WERI-Rb-1 (cell line): ENCODE data around the gene CDH4.

Experiments used
- DNase-seq: peaks from one replicate; pipeline ENCODE4 v3.0.0-alpha.2; 2020
- H3K27ac ChIP-seq: fragments of 250-450 bp; sonication (Bioruptor Pico); 2 replicates; pipeline ENCODE4 v1.5.1; 2020; ENCODE audit warnings: mild to moderate bottlenecking, moderate library complexity
- H3K27me3 ChIP-seq: fragments of 250-450 bp; sonication (Bioruptor Pico); 2 replicates; pipeline ENCODE4 v1.5.1; 2021; ENCODE audit warnings: mild to moderate bottlenecking, low read depth, moderate library complexity; ENCODE audit not compliant: insufficient read depth, severe bottlenecking
- H3K36me3 ChIP-seq: fragments of 250-450 bp; sonication (Bioruptor Pico); 2 replicates; pipeline ENCODE4 v1.5.1; 2020; ENCODE audit warnings: mild to moderate bottlenecking, moderate library complexity
- H3K4me3 ChIP-seq: 2 replicates; pipeline ENCODE4 v1.5.1; 2011; ENCODE audit warnings: low read depth, mild to moderate bottlenecking, control low read depth, low read length
- H3K9me3 ChIP-seq: fragments of 250-450 bp; sonication (Bioruptor Pico); 2 replicates; pipeline ENCODE4 v1.5.1; 2021; ENCODE audit warnings: mild to moderate bottlenecking, moderate library complexity; ENCODE audit not compliant: severe bottlenecking
- TF ChIP-seq, protein P1 (sequence below): IDR thresholded peaks from 2 replicates; pipeline ENCODE4 v1.5.1; 2011; ENCODE audit warnings: low read depth, mild to moderate bottlenecking, control low read depth, inconsistent platforms, low read length

The CDH4 gene

DNA sequence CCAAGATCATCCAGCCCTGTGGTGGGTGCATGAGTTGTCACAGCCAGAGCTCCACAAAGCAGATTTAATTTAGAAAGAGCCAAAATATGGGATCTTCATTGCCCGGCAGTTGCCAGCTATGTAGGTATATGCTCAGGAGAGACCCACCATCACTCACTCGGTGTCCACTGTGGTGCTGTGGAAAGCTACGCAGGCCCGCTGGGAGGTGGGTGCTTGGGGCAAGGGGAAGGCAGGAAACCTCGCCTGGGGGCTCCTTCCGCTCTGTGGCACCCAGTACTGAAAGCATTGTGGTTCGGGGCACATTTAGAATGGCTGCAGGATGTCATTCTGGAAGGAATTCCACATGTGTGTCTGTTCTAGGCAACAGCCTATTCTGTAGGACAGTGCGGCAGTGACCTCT, 553.7 kb downstream of the CDH4 start:
- H3K27ac ChIP-seq = no peak overlapping the region
- TF ChIP-seq, protein P1, sequence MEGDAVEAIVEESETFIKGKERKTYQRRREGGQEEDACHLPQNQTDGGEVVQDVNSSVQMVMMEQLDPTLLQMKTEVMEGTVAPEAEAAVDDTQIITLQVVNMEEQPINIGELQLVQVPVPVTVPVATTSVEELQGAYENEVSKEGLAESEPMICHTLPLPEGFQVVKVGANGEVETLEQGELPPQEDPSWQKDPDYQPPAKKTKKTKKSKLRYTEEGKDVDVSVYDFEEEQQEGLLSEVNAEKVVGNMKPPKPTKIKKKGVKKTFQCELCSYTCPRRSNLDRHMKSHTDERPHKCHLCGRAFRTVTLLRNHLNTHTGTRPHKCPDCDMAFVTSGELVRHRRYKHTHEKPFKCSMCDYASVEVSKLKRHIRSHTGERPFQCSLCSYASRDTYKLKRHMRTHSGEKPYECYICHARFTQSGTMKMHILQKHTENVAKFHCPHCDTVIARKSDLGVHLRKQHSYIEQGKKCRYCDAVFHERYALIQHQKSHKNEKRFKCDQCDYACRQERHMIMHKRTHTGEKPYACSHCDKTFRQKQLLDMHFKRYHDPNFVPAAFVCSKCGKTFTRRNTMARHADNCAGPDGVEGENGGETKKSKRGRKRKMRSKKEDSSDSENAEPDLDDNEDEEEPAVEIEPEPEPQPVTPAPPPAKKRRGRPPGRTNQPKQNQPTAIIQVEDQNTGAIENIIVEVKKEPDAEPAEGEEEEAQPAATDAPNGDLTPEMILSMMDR = no peak
- H3K4me3 ChIP-seq = no peak overlapping the region
- H3K9me3 ChIP-seq = no peaks in the 10 kb centered on the region
- peaks cover 100% of the 10 kb centered on the region for H3K27me3 ChIP-seq
- no peak for DNase-seq
- no peaks in the 10 kb centered on the region for H3K36me3 ChIP-seq

GRCh38 chr20:61806314-61806713, 554.3 kb downstream of the CDH4 start:
- no peak overlapping the region for H3K27ac ChIP-seq
- peaks cover 100% of the 10 kb centered on the region for H3K27me3 ChIP-seq
- DNase-seq = no peak
- no peak overlapping the region for H3K4me3 ChIP-seq
- no peaks in the 10 kb centered on the region for H3K9me3 ChIP-seq
- TF ChIP-seq, protein P1 = no peak
- no peaks in the 10 kb centered on the region for H3K36me3 ChIP-seq

GRCh38 chr20:61806995-61807394, 554.9 kb downstream of the CDH4 start:
- no peak overlapping the region for H3K4me3 ChIP-seq
- peaks cover 100% of the 10 kb centered on the region for H3K27me3 ChIP-seq
- H3K27ac ChIP-seq = no peak overlapping the region
- TF ChIP-seq, protein P1 = no peak
- H3K36me3 ChIP-seq = no peaks in the 10 kb centered on the region
- H3K9me3 ChIP-seq = no peaks in the 10 kb centered on the region
- DNase-seq = no peak

- H3K4me3 ChIP-seq = no peak overlapping the region
- no peaks in the 10 kb centered on the region for H3K36me3 ChIP-seq
- no peak for DNase-seq
- no peak overlapping the region for H3K27ac ChIP-seq
- TF ChIP-seq, protein P1 = no peak
- H3K27me3 ChIP-seq = peaks cover 100% of the 10 kb centered on the region
- H3K9me3 ChIP-seq = no peaks in the 10 kb centered on the region
These were observed 555.6 kb downstream of the CDH4 start for GRCh38 chr20:61807471-61808160.

GRCh38 chr20:61808447-61808846, 556.4 kb downstream of the CDH4 start:
- no peaks in the 10 kb centered on the region for H3K36me3 ChIP-seq

More at GRCh38 chr20:61808447-61808846, 556.4 kb downstream of the CDH4 start:
- no peaks in the 10 kb centered on the region for H3K9me3 ChIP-seq
- TF ChIP-seq, protein P1 = no peak
- H3K27ac ChIP-seq = no peak overlapping the region
- no peak for DNase-seq
- peaks cover 100% of the 10 kb centered on the region for H3K27me3 ChIP-seq
- H3K4me3 ChIP-seq = no peak overlapping the region
